Stimulated activated naive CD8-positive, alpha-beta T cell treated with anti-CD3 and anti-CD28 coated beads, Interleukin-15, Interleukin-2, amounts not matched to agents 100 U/mL and 50 U/mL, for 24 hours (primary cell): ENCODE results near the gene SCLT1.

Experiments
- ATAC-seq: fragments of 150-1000 bp; cut with Tn5 transposase; one replicate; pipeline ENCODE4 v1.10.0; 2021
- DNase-seq: peaks from one replicate; pipeline ENCODE4 v3.0.0; 2021

SCLT1 gene

GRCh38 chr4:128869776-128870509, 223.4 kb downstream of the SCLT1 start:
- ATAC-seq: no peak
- DNase-seq: no peak

- DNase-seq (no peak), ATAC-seq (no peak)
Observed at GRCh38 chr4:128868758-128869157, 224.6 kb downstream of the SCLT1 start.

- ATAC-seq: no peak
Observed at GRCh38 chr4:128866691-128867090, 226.6 kb downstream of the SCLT1 start.

DNA sequence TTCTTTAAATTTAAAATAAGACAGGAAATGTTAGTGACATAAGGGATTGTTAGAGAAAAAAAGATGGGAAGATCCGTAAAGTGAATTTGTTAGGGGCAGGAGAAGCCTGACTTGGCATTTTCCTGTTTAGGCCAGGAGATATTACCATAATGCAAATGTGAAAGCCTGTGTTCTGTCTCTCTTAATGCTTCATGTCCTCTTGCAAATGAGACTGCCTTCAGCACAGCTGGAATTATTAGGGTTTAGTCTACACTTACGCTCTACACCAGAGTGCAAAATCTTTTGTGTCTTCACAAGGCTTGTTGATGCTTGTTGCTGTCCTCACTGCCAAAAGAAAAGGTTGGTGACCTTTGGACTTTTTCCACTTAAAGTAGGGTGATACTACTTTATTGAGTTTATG, 227.1 kb downstream of the SCLT1 start:
- DNase-seq: no peak
- ATAC-seq: no peak

More at GRCh38 chr4:128866691-128867090, 226.6 kb downstream of the SCLT1 start:
- DNase-seq: no peak

- DNase-seq (no peak), ATAC-seq (no peak)
Observed at GRCh38 chr4:128865132-128865531, 228.2 kb downstream of the SCLT1 start.

DNA sequence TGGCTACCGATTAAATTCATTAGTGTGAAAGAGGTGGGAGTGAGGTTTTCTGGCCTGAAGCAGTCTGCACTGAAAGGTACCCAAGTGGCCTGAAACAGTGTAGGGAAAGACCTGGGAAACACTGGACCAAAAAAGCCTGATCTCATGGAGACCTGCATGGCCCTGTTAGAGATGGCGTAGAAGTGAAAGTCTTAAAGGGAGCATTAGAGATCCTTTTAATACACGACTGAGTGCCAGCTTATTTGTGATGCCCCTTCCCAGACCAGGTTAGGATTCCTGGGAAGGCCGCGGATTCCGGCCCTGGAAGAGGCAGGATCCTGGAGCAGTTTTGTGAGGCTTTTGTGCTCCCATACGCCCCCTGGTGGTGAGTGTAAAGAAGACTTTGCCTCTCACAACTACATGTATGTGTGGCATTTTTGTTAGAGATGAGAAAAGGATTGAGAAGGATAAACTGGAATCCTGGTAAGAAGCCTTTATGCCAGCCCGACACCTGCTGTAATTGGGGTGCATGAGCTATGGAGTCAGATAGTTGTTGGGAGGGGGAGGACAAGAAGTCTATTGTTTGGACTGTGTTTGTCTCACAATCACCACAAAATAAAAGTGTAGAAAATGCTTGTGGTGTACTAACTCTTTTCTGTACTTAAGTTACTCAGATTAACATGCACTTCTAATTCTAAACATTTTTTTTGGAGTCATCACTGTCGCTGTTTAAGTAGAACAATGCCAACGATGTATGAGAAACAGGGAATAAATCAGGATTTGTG, 229.8 kb downstream of the SCLT1 start:
- ATAC-seq (no peak), DNase-seq (peak; percentile 74)

- DNase-seq (peak; percentile 26), ATAC-seq (peak; percentile 84)
Observed at GRCh38 chr4:128862608-128863311, 230.6 kb downstream of the SCLT1 start.

DNA sequence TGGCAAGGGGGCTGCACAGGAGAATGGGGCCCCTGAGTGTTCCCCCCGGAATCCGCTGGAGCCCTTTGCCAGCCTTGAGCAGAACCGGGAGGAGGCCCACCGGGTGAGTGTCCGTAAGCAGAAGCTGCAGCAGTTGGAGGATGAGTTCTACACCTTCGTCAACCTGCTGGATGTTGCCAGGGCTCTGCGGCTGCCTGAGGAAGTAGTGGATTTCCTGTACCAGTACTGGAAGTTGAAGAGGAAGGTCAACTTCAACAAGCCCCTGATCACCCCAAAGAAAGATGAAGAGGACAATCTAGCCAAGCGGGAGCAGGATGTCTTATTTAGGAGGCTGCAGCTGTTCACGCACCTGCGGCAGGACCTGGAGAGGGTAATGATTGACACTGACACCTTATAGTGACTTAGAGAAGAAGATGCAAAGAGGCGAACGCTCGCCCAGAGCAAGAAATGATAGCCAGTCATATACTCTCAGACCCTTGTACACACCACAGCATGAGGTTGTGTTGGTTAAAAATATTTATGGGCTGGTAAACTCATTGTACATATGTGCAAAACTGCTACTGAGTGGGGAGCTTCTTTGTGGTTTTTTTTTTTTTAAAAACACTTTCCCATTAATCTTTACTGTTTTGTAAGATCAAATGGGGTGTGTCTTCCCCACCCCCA, 231.4 kb downstream of the SCLT1 start:
- DNase-seq (no peak), ATAC-seq (no peak)

DNA sequence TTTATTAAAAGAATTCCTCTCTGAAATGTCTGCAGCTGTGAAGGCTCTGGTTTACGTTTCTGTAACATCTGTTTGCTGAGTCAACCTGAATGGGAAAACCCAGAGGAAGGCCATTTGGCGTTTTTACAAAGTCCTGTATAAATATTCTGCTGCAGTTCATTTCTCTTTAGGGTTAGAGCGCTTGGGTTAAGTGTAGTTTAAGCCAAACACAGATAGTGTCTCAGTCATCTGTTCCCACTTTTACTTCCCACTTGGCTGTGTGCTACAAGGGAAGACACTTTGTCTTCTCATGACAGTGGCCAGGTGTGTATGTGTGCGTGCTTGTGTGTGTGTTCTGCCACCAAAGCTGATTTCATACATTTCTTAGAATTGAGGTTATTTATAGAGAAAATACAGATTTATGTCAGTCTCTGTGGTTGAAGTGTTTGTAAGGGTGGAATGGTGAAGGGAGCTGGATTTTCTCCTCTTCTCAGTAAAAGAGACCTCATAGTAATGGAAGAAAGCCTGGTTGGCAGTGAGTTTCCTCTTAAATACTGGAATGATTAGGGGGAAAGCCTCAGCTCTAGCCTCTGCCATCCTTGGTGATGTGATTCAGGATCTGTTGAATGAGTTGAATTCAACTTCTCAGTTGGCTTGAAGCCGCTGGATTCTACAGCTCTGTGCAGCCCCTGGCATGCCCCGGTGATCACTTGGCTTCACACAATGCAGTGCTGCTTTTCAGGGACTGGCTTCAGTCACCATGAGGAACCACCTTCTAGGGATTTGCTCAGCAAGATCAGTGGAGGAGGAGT, 233.3 kb downstream of the SCLT1 start:
- ATAC-seq (no peak), DNase-seq (no peak)

DNA sequence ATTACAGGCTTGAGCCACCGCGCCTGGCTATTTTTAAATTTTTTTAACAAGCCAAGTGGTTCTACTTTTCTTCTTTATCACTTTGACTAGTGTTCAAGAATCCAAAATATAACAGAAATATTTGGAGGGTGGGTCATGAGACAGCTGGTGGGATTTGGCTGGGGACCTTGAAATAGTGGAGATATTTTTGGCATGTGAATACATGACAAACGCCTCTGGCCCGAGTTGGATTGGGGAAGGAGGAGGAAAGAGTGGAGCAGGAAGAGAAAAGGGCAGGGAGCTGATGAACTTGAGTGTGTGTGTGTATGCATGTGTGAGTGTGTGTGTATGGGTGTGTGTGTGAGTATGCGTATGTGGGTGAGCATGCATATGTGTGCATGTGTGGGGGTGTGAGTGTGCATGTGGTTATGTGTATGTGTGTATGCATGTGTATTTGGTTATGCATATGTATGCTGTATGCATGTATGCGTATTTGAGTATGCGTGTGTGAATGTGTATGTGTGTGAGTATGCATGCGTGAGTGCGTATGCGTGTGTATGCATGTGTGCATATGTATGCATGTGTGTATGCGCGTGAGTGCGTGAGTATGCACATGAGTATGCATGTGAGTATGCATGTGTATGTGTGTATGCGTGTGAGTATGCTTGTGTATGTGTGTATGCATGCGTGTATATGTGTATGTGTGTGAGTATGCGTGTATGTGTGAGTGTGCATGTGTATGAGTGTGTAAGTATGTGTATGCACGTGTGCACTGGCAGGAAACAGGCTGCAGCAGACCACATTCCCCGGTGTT, 234.3 kb downstream of the SCLT1 start:
- ATAC-seq (no peak), DNase-seq (no peak)

GRCh38 chr4:128856246-128856645, 237.1 kb downstream of the SCLT1 start:
- ATAC-seq: no peak

GRCh38 chr4:128855621-128856020, 237.7 kb downstream of the SCLT1 start:
- DNase-seq: no peak
- ATAC-seq: no peak

More at GRCh38 chr4:128856246-128856645, 237.1 kb downstream of the SCLT1 start:
- no peak for DNase-seq

DNA sequence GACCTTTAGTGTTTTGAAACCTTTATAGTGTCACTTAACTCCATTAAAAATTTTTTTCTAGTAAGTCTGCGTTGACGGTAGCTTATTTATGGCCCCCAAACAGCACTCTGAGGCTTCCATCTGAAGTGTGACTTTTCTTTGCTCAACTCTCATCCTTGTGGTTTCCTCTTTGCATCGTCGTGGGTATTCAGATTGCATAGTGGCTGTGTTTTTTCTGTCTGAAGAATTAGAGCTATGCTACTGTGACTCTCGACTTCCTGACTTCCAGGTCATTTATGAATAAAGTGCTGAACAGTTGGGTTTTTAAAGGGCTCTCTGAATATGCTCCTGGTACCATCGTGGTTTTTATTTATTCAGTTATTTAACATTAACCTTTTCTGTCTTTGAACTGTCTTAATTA, 238.9 kb downstream of the SCLT1 start:
- DNase-seq: no peak
- ATAC-seq: peak; percentile 73

- ATAC-seq (no peak), DNase-seq (no peak)
Observed at GRCh38 chr4:128853741-128854140, 239.6 kb downstream of the SCLT1 start.

DNA sequence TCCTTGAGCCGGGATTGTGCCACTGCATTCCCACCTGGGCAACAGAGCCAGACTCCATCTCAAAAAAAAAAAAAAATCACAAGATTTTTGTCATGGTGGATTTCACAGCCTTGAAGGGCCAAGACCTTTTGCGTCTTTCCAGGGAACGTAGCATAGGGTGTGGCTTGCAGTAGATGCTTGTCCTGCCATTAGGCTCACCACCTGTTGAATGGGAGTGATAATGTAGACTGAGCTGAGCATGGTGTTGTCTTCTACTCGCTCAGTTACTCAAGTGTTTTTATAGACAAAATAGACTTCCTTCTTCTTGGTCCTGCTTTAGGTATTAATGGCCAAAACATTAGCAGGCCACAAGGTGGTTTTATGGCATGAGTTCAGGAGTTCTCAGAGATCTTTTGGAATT, 243.1 kb downstream of the SCLT1 start:
- DNase-seq (no peak), ATAC-seq (no peak)

DNA sequence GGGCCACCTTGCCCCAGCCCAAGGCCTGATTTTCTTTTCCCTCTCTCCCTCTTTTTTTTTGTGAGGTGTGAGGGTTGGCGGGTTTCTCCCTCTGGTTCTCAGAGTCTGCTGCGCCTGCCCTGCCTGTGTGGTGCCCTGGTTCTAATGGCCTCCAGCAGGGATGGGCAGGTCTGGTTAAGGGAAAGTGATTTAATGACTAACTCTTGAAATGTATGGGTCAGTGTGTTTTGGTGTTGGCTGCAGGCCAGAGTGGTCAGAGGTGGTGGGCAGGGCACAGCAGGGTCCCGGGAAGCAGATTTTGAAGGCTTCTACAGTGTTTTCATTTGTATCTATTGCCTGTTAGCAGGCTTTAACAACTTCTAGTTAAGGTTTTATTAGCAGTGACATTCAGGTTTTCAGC, 244.9 kb downstream of the SCLT1 start:
- ATAC-seq (no peak), DNase-seq (no peak)

- no peak for DNase-seq
- ATAC-seq: no peak
Observed at GRCh38 chr4:128847082-128847724, 246.1 kb downstream of the SCLT1 start.

- no peak for DNase-seq
- ATAC-seq: no peak
Observed at GRCh38 chr4:128846063-128846462, 247.3 kb downstream of the SCLT1 start.

- no peak for DNase-seq
- no peak for ATAC-seq
Observed at GRCh38 chr4:128844931-128845330, 248.4 kb downstream of the SCLT1 start.

GRCh38 chr4:128841402-128841801, 251.9 kb downstream of the SCLT1 start:
- ATAC-seq: no peak
- no peak for DNase-seq
